Measurements from ENCODE around the gene DHRS1. TPM values are rescaled to one million over a fixed set of nuclear protein-coding genes. Genes with fewer than 3 reads are reported as not detected.

Gene DHRS1
- total RNA-seq, 1 donor from 2014 or later, result 32.5 TPM

DNA sequence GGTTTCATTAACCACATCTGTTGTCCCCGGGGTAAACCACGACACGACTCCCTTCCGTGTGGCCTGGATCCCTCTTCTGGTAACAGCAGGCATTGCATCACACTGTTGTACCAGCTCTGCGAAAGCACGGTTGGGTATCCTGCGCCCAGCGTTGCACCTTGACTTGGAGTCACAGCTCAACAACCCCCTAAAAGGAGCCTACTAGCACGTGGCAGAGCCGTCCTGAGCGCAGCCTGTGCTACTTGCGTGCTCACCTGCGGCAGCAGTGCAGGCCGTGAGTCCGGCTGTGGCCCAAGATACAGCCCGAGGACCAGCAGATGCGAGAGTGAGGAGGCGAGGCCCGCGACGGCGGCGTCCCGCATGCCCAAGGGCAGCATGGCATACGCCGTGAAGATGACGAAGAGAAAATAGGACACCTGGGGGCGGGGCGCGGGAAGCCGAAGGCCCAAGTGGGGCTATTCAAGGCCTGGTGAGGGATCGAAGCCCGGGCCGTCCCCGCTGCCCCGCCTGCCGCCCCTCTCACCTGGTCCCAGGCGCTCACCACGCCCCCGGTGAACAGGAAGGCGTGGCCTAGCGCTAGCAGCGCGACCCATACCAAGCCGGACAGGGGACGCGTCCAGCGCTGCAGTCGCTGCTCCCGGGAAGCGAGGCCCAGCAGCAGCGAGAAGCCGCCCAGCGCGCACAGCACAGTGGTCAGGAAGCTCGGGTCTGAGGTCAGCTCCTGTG is 32.9 kb upstream of the DHRS1 start:
- Mint-ChIP-seq H3K4me1 (peaks cover 39% of the 10 kb centered on the region), H3K27ac (peak overlapping the region; percentile 42), H3K9me3 (no peaks in the 10 kb centered on the region), H3K4me3 (peak overlapping the region; percentile 83), H3K36me3 (ENCODE audit: low read depth) (peaks cover 14% of the 10 kb centered on the region), H3K27me3 (peaks cover 14% of the 10 kb centered on the region)
- intact Hi-C loops (cut with micrococcal nuclease), result loop anchor here (1.0 to 10.0 kb wide), 9 partner anchors 21 to 778 kb away; partner anchors contain the start of genes CHMP4A, DHRS1, LTB4R and NOP9
- POLR2A ChIA-PET, result interaction anchor here (0.5 to 11.5 kb wide), 19 partner anchors 18 to 1904 kb away, joined by 3 to 216 read pairs (median 4); partner anchors contain the start of genes CBLN3, CIDEB, DHRS1 and IRF9
- TF ChIP-seq, protein P1, sequence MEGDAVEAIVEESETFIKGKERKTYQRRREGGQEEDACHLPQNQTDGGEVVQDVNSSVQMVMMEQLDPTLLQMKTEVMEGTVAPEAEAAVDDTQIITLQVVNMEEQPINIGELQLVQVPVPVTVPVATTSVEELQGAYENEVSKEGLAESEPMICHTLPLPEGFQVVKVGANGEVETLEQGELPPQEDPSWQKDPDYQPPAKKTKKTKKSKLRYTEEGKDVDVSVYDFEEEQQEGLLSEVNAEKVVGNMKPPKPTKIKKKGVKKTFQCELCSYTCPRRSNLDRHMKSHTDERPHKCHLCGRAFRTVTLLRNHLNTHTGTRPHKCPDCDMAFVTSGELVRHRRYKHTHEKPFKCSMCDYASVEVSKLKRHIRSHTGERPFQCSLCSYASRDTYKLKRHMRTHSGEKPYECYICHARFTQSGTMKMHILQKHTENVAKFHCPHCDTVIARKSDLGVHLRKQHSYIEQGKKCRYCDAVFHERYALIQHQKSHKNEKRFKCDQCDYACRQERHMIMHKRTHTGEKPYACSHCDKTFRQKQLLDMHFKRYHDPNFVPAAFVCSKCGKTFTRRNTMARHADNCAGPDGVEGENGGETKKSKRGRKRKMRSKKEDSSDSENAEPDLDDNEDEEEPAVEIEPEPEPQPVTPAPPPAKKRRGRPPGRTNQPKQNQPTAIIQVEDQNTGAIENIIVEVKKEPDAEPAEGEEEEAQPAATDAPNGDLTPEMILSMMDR (IDR thresholded peaks at IDR 0.05), result no peak
- ATAC-seq (ENCODE audit: low read depth), result peak; percentile 95
- CTCF ChIA-PET, result interaction anchor here (0.7 to 13.6 kb wide), 22 partner anchors 9 to 342 kb away, joined by 3 to 353 read pairs (median 4); partner anchors contain the start of genes CBLN3, CIDEB, DHRS1 and KHNYN
- peak; percentile 63 for DNase-seq

DNA sequence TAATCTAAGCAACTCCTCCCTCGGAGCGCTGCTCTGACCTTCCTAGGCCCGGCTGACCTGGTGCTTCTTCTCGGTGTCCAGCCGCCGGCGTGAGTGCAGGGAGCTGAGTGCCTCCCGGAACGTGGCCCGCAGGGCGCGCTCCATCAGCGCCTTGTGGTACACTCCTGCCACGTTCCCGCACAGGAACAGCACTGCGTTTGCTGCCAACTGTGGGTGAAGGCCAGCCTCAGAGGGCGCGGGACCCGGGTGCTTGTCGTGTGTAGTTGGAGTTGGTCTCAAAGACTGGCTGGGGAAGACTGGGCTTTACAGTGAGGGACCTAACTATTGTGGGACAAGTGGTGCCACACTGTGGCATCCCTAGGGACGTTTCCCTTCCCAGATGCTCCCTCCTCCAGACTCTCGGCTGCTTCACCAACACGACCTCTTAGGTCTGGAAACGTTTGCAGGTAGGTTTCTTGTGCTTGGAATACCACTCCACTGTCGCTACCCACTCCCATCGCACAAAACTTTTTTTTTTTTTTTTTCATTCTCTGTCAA is 32.2 kb upstream of the DHRS1 start:
- intact Hi-C loops (cut with micrococcal nuclease), result loop anchor here (1.0 to 10.0 kb wide), 9 partner anchors 20 to 777 kb away; partner anchors contain the start of genes CHMP4A, DHRS1, LTB4R and NOP9
- peak overlapping the region; percentile 42 for H3K27ac Mint-ChIP-seq
- ChIA-PET POLR2A (interaction anchor here (0.5 to 11.5 kb wide), 12 partner anchors 21 to 1903 kb away, joined by 3 to 216 read pairs (median 6); partner anchors contain the start of genes CBLN3, DHRS1, IRF9 and KHNYN), CTCF (interaction anchor here (0.7 to 13.6 kb wide), 14 partner anchors 20 to 251 kb away, joined by 3 to 353 read pairs (median 4); partner anchors contain the start of genes CBLN3, CIDEB, DHRS1 and KHNYN)
- TF ChIP-seq, protein P1 (IDR thresholded peaks at IDR 0.05), result no peak
- peak overlapping the region; percentile 83 for H3K4me3 Mint-ChIP-seq
- ATAC-seq (ENCODE audit: low read depth), result no peak
- H3K9me3 Mint-ChIP-seq, result no peaks in the 10 kb centered on the region
- DNase-seq, result no peak
- peaks cover 45% of the 10 kb centered on the region for H3K4me1 Mint-ChIP-seq
- H3K36me3 Mint-ChIP-seq (ENCODE audit: low read depth), result peaks cover 8% of the 10 kb centered on the region
- H3K27me3 Mint-ChIP-seq, result peaks cover 14% of the 10 kb centered on the region

DNA sequence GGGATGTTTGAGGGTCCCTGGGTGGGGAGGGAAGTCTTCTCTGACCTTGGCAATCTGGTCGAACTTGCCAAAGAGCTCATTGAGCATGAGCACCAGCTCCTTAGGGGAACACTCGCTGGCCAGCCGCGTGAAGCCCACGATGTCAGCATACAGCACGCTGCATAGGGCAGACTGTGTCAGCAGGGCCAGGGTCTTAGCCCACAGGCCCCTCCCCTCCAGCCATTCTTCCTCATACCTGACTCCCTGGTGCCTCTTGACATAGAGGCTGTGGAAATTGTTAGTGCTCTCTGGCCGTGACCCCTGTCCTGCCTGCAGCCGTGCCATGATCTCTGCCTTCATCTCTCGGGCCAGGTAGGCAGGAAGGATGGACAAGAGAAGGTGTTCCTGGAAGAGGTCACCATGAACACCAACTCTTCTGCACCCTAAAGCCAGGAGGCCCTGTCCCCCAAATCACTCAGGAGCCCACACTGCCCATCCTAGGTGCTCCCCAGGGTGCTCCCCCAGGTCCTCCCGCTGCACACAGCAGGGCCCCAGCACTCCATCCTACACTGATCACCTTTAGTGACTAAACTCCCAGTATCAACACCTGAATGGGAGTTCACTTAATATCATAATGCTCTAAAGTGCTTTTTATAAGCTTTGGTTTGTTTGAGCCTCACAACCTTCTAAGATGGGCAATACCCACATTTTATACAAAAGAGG is 31.5 kb upstream of the DHRS1 start:
- no peak for ATAC-seq (ENCODE audit: low read depth)
- Mint-ChIP-seq H3K36me3 (ENCODE audit: low read depth) (peaks cover 1% of the 10 kb centered on the region), H3K4me1 (peaks cover 45% of the 10 kb centered on the region), H3K4me3 (no peak overlapping the region), H3K27ac (no peak overlapping the region), H3K27me3 (peaks cover 14% of the 10 kb centered on the region), H3K9me3 (no peaks in the 10 kb centered on the region)
- DNase-seq, result no peak
- ChIA-PET CTCF (interaction anchor here (1.0 to 13.6 kb wide), 6 partner anchors 19 to 250 kb away, joined by 4 to 353 read pairs (median 16); partner anchors contain the start of genes CBLN3, KHNYN, LTB4R and LTB4R2), POLR2A (interaction anchor here (1.1 to 11.5 kb wide), 4 partner anchors 9 to 170 kb away, joined by 4 to 216 read pairs (median 10); partner anchors contain the start of genes CBLN3, IRF9, KHNYN and RIPK3)
- intact Hi-C loops (cut with micrococcal nuclease), result loop anchor here (5.0 to 10.0 kb wide), 3 partner anchors 34 to 776 kb away; partner anchors contain the start of genes DHRS1, NOP9, THTPA and ZFHX2
- TF ChIP-seq, protein P1 (IDR thresholded peaks at IDR 0.05), result no peak

DNA sequence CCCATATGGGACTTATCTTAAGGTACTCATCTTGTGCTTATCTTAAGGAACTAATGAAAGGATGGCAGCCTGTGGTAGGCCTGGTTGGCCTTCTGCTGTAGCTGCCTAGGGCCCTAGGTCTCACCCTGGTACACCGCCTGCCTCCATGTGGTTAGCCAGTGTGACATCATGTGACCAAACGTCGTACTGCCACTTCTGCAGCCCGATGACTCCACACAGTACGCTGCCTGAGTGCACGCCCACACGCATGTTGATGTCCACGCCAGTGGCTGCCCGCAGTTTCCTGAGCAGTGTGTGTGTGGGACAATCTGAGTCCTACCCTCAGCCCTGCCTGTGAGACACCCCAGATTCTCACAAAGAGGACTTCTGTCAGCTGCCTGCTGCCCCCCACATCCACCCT is 30.2 kb upstream of the DHRS1 start:
- no peak for ATAC-seq (ENCODE audit: low read depth)
- H3K27me3 Mint-ChIP-seq, result peaks cover 8% of the 10 kb centered on the region
- ChIA-PET CTCF (interaction anchor here (1.1 to 13.6 kb wide), 2 partner anchors 36 to 104 kb away, joined by 4 to 353 read pairs; partner anchors contain the start of genes CBLN3 and KHNYN), POLR2A (interaction anchor here (1.0 to 4.6 kb wide), 2 partner anchors 100 to 102 kb away, joined by 3 to 16 read pairs; partner anchors contain the start of genes CBLN3 and KHNYN)
- TF ChIP-seq, protein P1 (IDR thresholded peaks at IDR 0.05), result no peak
- no peak for DNase-seq
- no peak overlapping the region for H3K27ac Mint-ChIP-seq
- no peaks in the 10 kb centered on the region for H3K36me3 Mint-ChIP-seq (ENCODE audit: low read depth)
- no peaks in the 10 kb centered on the region for H3K9me3 Mint-ChIP-seq
- intact Hi-C loops (cut with micrococcal nuclease), result loop anchor here (5.0 to 10.0 kb wide), 3 partner anchors 32 to 775 kb away; partner anchors contain the start of genes DHRS1, NOP9, THTPA and ZFHX2
- no peak overlapping the region for H3K4me3 Mint-ChIP-seq
- peaks cover 39% of the 10 kb centered on the region for H3K4me1 Mint-ChIP-seq

All from activated B cell treated with CpG ODN at 0.5 μM for 24 hours (primary cell).